SW 1271 (cell line): ENCODE data around the gene CACNA1A.
A peak's percentile ranks its signal among the peaks of the same experiment; 100 is the strongest.
"Not testable (repeated sequence)": the region's sequence is repeated elsewhere in the genome, so short reads cannot be mapped to it uniquely, and the experiment has no call there.

Experiments
- DNase-seq, 2 experiments: peaks; one replicate each; lab custom pipeline; 2025; lab: John Stamatoyannopoulos, UW

Gene CACNA1A

GRCh38 chr19:13229246-13229645 is 277.0 kb downstream of the CACNA1A start:
- no peak for DNase-seq

- DNase-seq, result no peak
These were observed 277.7 kb downstream of the CACNA1A start for GRCh38 chr19:13228561-13228960.

GRCh38 chr19:13226983-13227382 is 279.3 kb downstream of the CACNA1A start:
- DNase-seq, result no peak

GRCh38 chr19:13225973-13226865 is 280.1 kb downstream of the CACNA1A start:
- DNase-seq, result no peak

- no peak for DNase-seq
These were observed 281.2 kb downstream of the CACNA1A start for GRCh38 chr19:13225085-13225484.

GRCh38 chr19:13220847-13221246 is 285.4 kb downstream of the CACNA1A start:
- no peak for DNase-seq

- peak in 1 of 2 experiments; percentile 29 for DNase-seq
These were observed 290.5 kb downstream of the CACNA1A start for GRCh38 chr19:13215572-13216380.

GRCh38 chr19:13214036-13214730 is 292.1 kb downstream of the CACNA1A start:
- DNase-seq, result no peak

- DNase-seq, result peak; percentile 31 to 70
These were observed 293.4 kb downstream of the CACNA1A start for GRCh38 chr19:13212759-13213330.

- no peak for DNase-seq
These were observed 294.6 kb downstream of the CACNA1A start for GRCh38 chr19:13211426-13212308.

GRCh38 chr19:13210941-13211340 is 295.3 kb downstream of the CACNA1A start:
- no peak for DNase-seq

GRCh38 chr19:13210339-13210775 is 295.9 kb downstream of the CACNA1A start:
- DNase-seq, result no peak

GRCh38 chr19:13209484-13210338 is 296.6 kb downstream of the CACNA1A start:
- DNase-seq, result no peak

- no peak for DNase-seq
These were observed 297.4 kb downstream of the CACNA1A start for GRCh38 chr19:13208672-13209483.

GRCh38 chr19:13207846-13208671 is 298.2 kb downstream of the CACNA1A start:
- no peak for DNase-seq

- DNase-seq, result no peak
These were observed 298.9 kb downstream of the CACNA1A start for GRCh38 chr19:13207237-13207845.

- DNase-seq, result no peak
These were observed 299.7 kb downstream of the CACNA1A start for GRCh38 chr19:13206587-13206986.

- not testable (repeated sequence) for DNase-seq
These were observed 304.2 kb downstream of the CACNA1A start for GRCh38 chr19:13202112-13202511.
